Liver (tissue), 9 donors: ENCODE measurements around the gene PPP1R26. TPM values are rescaled to one million over a fixed set of nuclear protein-coding genes. Genes with fewer than 3 reads are reported as not detected.

ENCODE experiments used
- DNase-seq: peaks from one replicate; pipeline ENCODE4 v3.0.0-alpha.2; 2017; ENCODE audit warnings: low spot score
- H3K27ac ChIP-seq, 2 donors: one replicate each; pipeline ENCODE4 v1.7.0; 2013; ENCODE audit warnings: inconsistent platforms in 2 of 2, low read length in 2 of 2, control low read depth in 1 of 2, low read depth in 1 of 2, mild to moderate bottlenecking in 1 of 2
- H3K27me3 ChIP-seq, 4 donors: one replicate each; pipeline versions ENCODE4 v1.6.1 to v1.7.0; 2013; ENCODE audit warnings: low read length in 3 of 4, inconsistent platforms in 1 of 4, mild to moderate bottlenecking in 1 of 4, moderate library complexity in 1 of 4; ENCODE audit not compliant: control insufficient read depth in 4 of 4, insufficient read depth in 4 of 4
- H3K36me3 ChIP-seq, 4 donors: one replicate each; pipeline versions ENCODE4 v1.6.1 to v1.7.0; 2013; ENCODE audit warnings: low read length in 3 of 4, mild to moderate bottlenecking in 3 of 4, low read depth in 1 of 4, moderate library complexity in 1 of 4; ENCODE audit not compliant: control insufficient read depth in 4 of 4, insufficient read depth in 3 of 4
- H3K4me1 ChIP-seq, 4 donors: one replicate each; pipeline versions ENCODE4 v1.6.1 to v1.7.0; 2013; ENCODE audit warnings: low read length in 3 of 4, mild to moderate bottlenecking in 3 of 4, moderate library complexity in 1 of 4; ENCODE audit not compliant: control insufficient read depth in 4 of 4, insufficient read depth in 4 of 4
- H3K4me3 ChIP-seq, 3 donors: one replicate each; pipeline versions ENCODE4 v1.6.1 to v1.7.0; 2013; ENCODE audit warnings: low read length in 3 of 3, control low read depth in 1 of 3, low read depth in 1 of 3, mild to moderate bottlenecking in 1 of 3
- H3K9ac ChIP-seq, 2 donors: one replicate each; pipeline ENCODE4 v1.7.0; 2013; ENCODE audit warnings: low read length in 2 of 2, mild to moderate bottlenecking in 2 of 2, moderate library complexity in 2 of 2, control low read depth in 1 of 2, low read depth in 1 of 2
- H3K9me3 ChIP-seq, 4 donors: one replicate each; pipeline versions ENCODE4 v1.6.1 to v1.7.0; 2013; ENCODE audit warnings: low read length in 3 of 4; ENCODE audit not compliant: control insufficient read depth in 4 of 4
- ATF3 ChIP-seq: IDR thresholded peaks from 2 replicates; pipeline ENCODE4 v1.6.1; 2016; ENCODE audit warnings: antibody characterized with exemption
- CTCF ChIP-seq: fragments of 150-350 bp; IDR thresholded peaks from 2 replicates; pipeline ENCODE4 v1.5.1; 2017; ENCODE audit warnings: improper control_type of control experiment, low read depth, low read length; ENCODE audit not compliant: missing input control
- FOXA1 ChIP-seq: IDR thresholded peaks from 2 replicates; pipeline ENCODE4 v1.6.1; 2016; ENCODE audit warnings: antibody characterized with exemption
- GABPA ChIP-seq, 2 donors: IDR thresholded peaks in 1 of 2; conservative IDR thresholded peaks in 1 of 2; 2 replicates each; pipeline ENCODE4 v1.6.1; 2016; ENCODE audit warnings: antibody characterized with exemption in 2 of 2, mild to moderate bottlenecking in 1 of 2, moderate library complexity in 1 of 2
- HNF4A ChIP-seq, 2 donors: conservative IDR thresholded peaks; 2 replicates each; pipeline ENCODE4 v1.6.1; 2016; ENCODE audit warnings: antibody characterized with exemption in 2 of 2, mild to moderate bottlenecking in 2 of 2
- JUND ChIP-seq, 2 donors: IDR thresholded peaks; 2 replicates each; pipeline ENCODE4 v1.6.1; 2016; ENCODE audit warnings: antibody characterized with exemption in 2 of 2
- MAX ChIP-seq: IDR thresholded peaks from 2 replicates; pipeline ENCODE4 v1.6.1; 2016; ENCODE audit warnings: antibody characterized with exemption
- NR2F2 ChIP-seq: IDR thresholded peaks from 2 replicates; pipeline ENCODE4 v1.6.1; 2016; ENCODE audit warnings: antibody characterized with exemption
- RAD21 ChIP-seq, 2 donors: IDR thresholded peaks; 2 replicates each; pipeline ENCODE4 v1.6.1; 2016; ENCODE audit warnings: antibody characterized with exemption in 2 of 2, mild to moderate bottlenecking in 2 of 2
- REST ChIP-seq: IDR thresholded peaks from 2 replicates; pipeline ENCODE4 v1.6.1; 2016; ENCODE audit warnings: antibody characterized with exemption, mild to moderate bottlenecking
- RXRA ChIP-seq, 2 donors: IDR thresholded peaks; 2 replicates each; pipeline ENCODE4 v1.6.1; 2017 to 2018; ENCODE audit warnings: antibody characterized with exemption in 2 of 2, mild to moderate bottlenecking in 1 of 2
- TAF1 ChIP-seq: conservative IDR thresholded peaks from 2 replicates; pipeline ENCODE4 v1.6.1; 2016; ENCODE audit warnings: antibody characterized with exemption, mild to moderate bottlenecking
- YY1 ChIP-seq: IDR thresholded peaks from 2 replicates; pipeline ENCODE4 v1.6.1; 2016; ENCODE audit warnings: antibody characterized with exemption, mild to moderate bottlenecking
- ZBTB33 ChIP-seq: IDR thresholded peaks from 2 replicates; pipeline ENCODE4 v1.6.1; 2016; ENCODE audit warnings: antibody characterized with exemption
- WGBS: extraction: QIAGEN DNeasy Blood & Tissue Kit; methylation state at CpG from one replicate; pipeline ENCODE4 v1.1.7; 2013; 5-methylcytosine and 5-hydroxymethylcytosine counted together
- polyA plus RNA-seq, 2 donors: library from polyadenylated mRNA; stranded (reverse) in 1 of 2; unstranded in 1 of 2; fragments of 200-250 nt in 1 of 2; fragments of >200 nt in 1 of 2; fragmentation: Nextera tagmentation in 1 of 2; extraction: Ambion mirVana in 1 of 2; gene quantifications; one replicate each; pipeline versions ENCODE4 v1.2.1 to v1.2.3, GENCODE V29; 2013 to 2015
- total RNA-seq, 2 donors: library from RNA; depleted of rRNA; stranded (reverse); fragments of >200 nt; gene quantifications; one replicate each; pipeline ENCODE4 v1.2.3, GENCODE V29; 2014
- donor health status: healthy.
- donor health status: healthy.
- donor health status: healthy.
- donor health status: healthy.
- donor health status: healthy.

Gene PPP1R26
- total and polyA plus RNA-seq, 4 donors: 1.5 to 9.5 (median 4.2) TPM

GRCh38 chr9:135524130-135524861 lies 44.7 kb downstream of the PPP1R26 start:
- peak; percentile 25 for DNase-seq
- H3K27me3 ChIP-seq: peaks cover 0 to 6% (median 0%) of the 10 kb centered on the region in 4 donors
- no peaks in the 10 kb centered on the region for H3K36me3 ChIP-seq
- H3K9me3 ChIP-seq: no peaks in the 10 kb centered on the region
- no peak overlapping the region for H3K27ac ChIP-seq
- no peak overlapping the region for H3K9ac ChIP-seq
- no peak overlapping the region for H3K4me3 ChIP-seq
- TF ChIP-seq GABPA (IDR thresholded peaks at IDR 0.05 in 1 of 2, conservative IDR thresholded peaks at IDR 0.05 in 1 of 2): no peak
- TF ChIP-seq REST: no peak
- TF ChIP-seq JUND (IDR thresholded peaks at IDR 0.05): no peak
- TF ChIP-seq HNF4A (conservative IDR thresholded peaks at IDR 0.05): no peak
- TF ChIP-seq FOXA1: no peak
- TF ChIP-seq YY1: no peak
- no peak for TF ChIP-seq RAD21 (IDR thresholded peaks at IDR 0.05)
- TF ChIP-seq NR2F2: no peak
- no peak for TF ChIP-seq MAX
- TF ChIP-seq ZBTB33: no peak
- TF ChIP-seq TAF1: no peak
- TF ChIP-seq RXRA (IDR thresholded peaks at IDR 0.05): no peak
- no peak for TF ChIP-seq ATF3
- TF ChIP-seq CTCF: no peak
- H3K4me1 ChIP-seq: no peaks in the 10 kb centered on the region
- WGBS: 65% methylated on average over 27 of the region's 27 CpGs
